Measurements from ENCODE around the gene KRTAP5-4. TPM values are rescaled to one million over a fixed set of nuclear protein-coding genes. Genes with fewer than 3 reads are reported as not detected.
A peak's percentile ranks its signal among the peaks of the same experiment; 100 is the strongest.

Gene KRTAP5-4
- total and polyA plus RNA-seq, 10 donors = not detected

GRCh38 chr11:1669546-1670218 is 47.7 kb upstream of the KRTAP5-4 start:
- intact Hi-C loops (cut with DNase I; ENCODE audit: low total_unique reads) = no loop called here
- H3K27me3 ChIP-seq (replicated peaks in 1 of 7) = peaks cover 0 to 46% (median 4%) of the 10 kb centered on the region in 7 donors
- TF ChIP-seq POLR2A (IDR thresholded peaks at IDR 0.05) (no peak), POLR2AphosphoS5 (IDR thresholded peaks at IDR 0.05) (peak in 2 of 3 donors; percentile 8 to 57)
- TF ChIP-seq, protein P1, sequence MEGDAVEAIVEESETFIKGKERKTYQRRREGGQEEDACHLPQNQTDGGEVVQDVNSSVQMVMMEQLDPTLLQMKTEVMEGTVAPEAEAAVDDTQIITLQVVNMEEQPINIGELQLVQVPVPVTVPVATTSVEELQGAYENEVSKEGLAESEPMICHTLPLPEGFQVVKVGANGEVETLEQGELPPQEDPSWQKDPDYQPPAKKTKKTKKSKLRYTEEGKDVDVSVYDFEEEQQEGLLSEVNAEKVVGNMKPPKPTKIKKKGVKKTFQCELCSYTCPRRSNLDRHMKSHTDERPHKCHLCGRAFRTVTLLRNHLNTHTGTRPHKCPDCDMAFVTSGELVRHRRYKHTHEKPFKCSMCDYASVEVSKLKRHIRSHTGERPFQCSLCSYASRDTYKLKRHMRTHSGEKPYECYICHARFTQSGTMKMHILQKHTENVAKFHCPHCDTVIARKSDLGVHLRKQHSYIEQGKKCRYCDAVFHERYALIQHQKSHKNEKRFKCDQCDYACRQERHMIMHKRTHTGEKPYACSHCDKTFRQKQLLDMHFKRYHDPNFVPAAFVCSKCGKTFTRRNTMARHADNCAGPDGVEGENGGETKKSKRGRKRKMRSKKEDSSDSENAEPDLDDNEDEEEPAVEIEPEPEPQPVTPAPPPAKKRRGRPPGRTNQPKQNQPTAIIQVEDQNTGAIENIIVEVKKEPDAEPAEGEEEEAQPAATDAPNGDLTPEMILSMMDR (IDR thresholded peaks at IDR 0.05 in 8 of 11, conservative IDR thresholded peaks at IDR 0.05 in 3 of 11) = no peak
- H3K4me1 ChIP-seq = peaks cover 0 to 28% (median 13%) of the 10 kb centered on the region in 6 donors
- H3K4me3 ChIP-seq = no peak overlapping the region
- DNase-seq = no peak
- 58 to 67% (median 63%) methylated on average over 20 to 21 of the region's 21 CpGs for WGBS, 5 donors
- H3K9me3 ChIP-seq = no peaks in the 10 kb centered on the region
- peak overlapping the region in 3 of 8 donors; percentile 0 to 38 (median 22) for H3K27ac ChIP-seq
- no peaks in the 10 kb centered on the region for H3K36me3 ChIP-seq

DNA sequence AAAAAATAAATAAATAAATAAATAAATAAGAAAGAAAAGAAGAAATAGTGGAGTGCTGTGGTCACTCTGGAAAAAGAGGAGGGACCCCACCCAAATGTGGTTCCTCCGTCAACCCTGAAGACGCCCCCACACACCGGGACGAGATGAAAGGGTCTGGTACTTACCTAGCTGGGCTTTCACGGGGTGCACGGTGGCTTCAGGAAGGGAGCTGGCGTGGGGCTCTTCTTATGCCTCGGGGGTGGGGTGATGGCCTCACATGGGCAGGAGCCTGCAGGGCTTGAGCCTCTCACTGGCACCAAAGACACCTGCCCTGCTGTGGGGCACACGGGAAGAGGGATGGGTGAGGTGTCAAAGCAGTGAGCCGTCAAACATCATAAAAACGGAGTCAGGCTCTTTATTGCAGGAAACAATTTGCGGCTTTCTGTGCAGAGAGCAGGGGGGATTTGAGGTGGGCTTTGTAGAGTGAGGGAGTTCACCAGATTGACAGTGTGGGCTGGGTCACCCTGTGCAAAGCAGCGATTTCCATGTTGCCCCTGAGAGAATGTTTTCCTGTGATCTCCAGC is 47.1 kb upstream of the KRTAP5-4 start:
- H3K4me1 ChIP-seq = peaks cover 0 to 28% (median 11%) of the 10 kb centered on the region in 6 donors
- intact Hi-C loops (cut with DNase I; ENCODE audit: low total_unique reads) = no loop called here
- H3K27me3 ChIP-seq (replicated peaks in 1 of 7) = peaks cover 0 to 42% (median 4%) of the 10 kb centered on the region in 7 donors
- H3K9me3 ChIP-seq = no peaks in the 10 kb centered on the region
- WGBS, 5 donors = 39 to 54% (median 49%) methylated on average over 13 of the region's 13 CpGs
- no peaks in the 10 kb centered on the region for H3K36me3 ChIP-seq
- TF ChIP-seq POLR2AphosphoS5 (IDR thresholded peaks at IDR 0.05) (no peak), POLR2A (IDR thresholded peaks at IDR 0.05) (no peak)
- TF ChIP-seq, protein P1 (IDR thresholded peaks at IDR 0.05 in 8 of 11, conservative IDR thresholded peaks at IDR 0.05 in 3 of 11) = no peak
- DNase-seq = no peak
- peak overlapping the region in 1 of 8 donors; percentile 38 for H3K27ac ChIP-seq
- H3K4me3 ChIP-seq = no peak overlapping the region

- Histone ChIP-seq H3K36me3 (no peaks in the 10 kb centered on the region), H3K4me3 (no peak overlapping the region), H3K27me3 (replicated peaks in 1 of 7) (peaks cover 0 to 36% (median 4%) of the 10 kb centered on the region in 7 donors), H3K27ac (peak overlapping the region in 7 of 8 donors; percentile 32 to 65 (median 49)), H3K4me1 (peaks cover 0 to 28% (median 8%) of the 10 kb centered on the region in 6 donors), H3K9me3 (no peaks in the 10 kb centered on the region)
- TF ChIP-seq, protein P1 (IDR thresholded peaks at IDR 0.05 in 8 of 11, conservative IDR thresholded peaks at IDR 0.05 in 3 of 11) = no peak
- peak; percentile 86 to 89 (median 86) for TF ChIP-seq POLR2AphosphoS5 (IDR thresholded peaks at IDR 0.05)
- intact Hi-C loops (cut with DNase I; ENCODE audit: low total_unique reads) = no loop called here
- DNase-seq = no peak
- 29 to 60% (median 40%) methylated on average over 16 of the region's 16 CpGs for WGBS, 5 donors
Observed at GRCh38 chr11:1667906-1668305, 46.0 kb upstream of the KRTAP5-4 start.

Data from spleen (tissue), 11 donors.